Upper lobe of right lung (tissue), 1 donor: ENCODE measurements around the gene CUEDC1. TPM values are rescaled to one million over a fixed set of nuclear protein-coding genes. Genes with fewer than 3 reads are reported as not detected.
A peak's percentile ranks its signal among the peaks of the same experiment; 100 is the strongest.

Experiments used
- ATAC-seq: fragments of 200-7000 bp; cut with Tn5 transposase; one replicate; pipeline ENCODE4 v1.9.1; 2020; ENCODE audit warnings: mild to moderate bottlenecking, moderate library complexity
- DNase-seq: peaks from one replicate; pipeline ENCODE4 v3.0.0-alpha.2; 2020
- H3K27ac ChIP-seq: fragments of 200-600 bp; one replicate; pipeline ENCODE4 v1.8.0; 2022
- H3K27me3 ChIP-seq: fragments of 200-600 bp; one replicate; pipeline ENCODE4 v1.8.0; 2022; ENCODE audit warnings: mild to moderate bottlenecking
- H3K36me3 ChIP-seq: fragments of 200-600 bp; one replicate; pipeline ENCODE4 v1.8.0; 2022
- H3K4me1 ChIP-seq: fragments of 200-600 bp; one replicate; pipeline ENCODE4 v1.8.0; 2022
- H3K4me3 ChIP-seq: fragments of 200-600 bp; one replicate; pipeline ENCODE4 v1.8.0; 2022; ENCODE audit warnings: mild to moderate bottlenecking
- H3K9me3 ChIP-seq: fragments of 200-600 bp; one replicate; pipeline ENCODE4 v1.8.0; 2022
- intact Hi-C: fragments of 100-400 bp; cut with DNase I; formaldehyde crosslinking; loops from one replicate; pipeline ENCODE4 v1.11.0; 2022
- total RNA-seq: library from RNA; stranded (reverse); fragmentation: NEBNext Ultra II Directional; extraction: Animal tissue kit (Norgen Biotek cat#: 25700); gene quantifications from one replicate; pipeline ENCODE4 v1.2.1, GENCODE V29; 2021
- TF ChIP-seq, protein P1 (sequence below): fragments of 200-600 bp; IDR thresholded peaks from one replicate; pipeline ENCODE4 v1.8.0; 2022; ENCODE audit warnings: antibody characterized with exemption
- donor health status: DM: no; HTN: yes; CAD: no; lungs with severe emphysema.

CUEDC1 gene
- total RNA-seq, 1 donor from 2014 or later, result 41.9 TPM

DNA sequence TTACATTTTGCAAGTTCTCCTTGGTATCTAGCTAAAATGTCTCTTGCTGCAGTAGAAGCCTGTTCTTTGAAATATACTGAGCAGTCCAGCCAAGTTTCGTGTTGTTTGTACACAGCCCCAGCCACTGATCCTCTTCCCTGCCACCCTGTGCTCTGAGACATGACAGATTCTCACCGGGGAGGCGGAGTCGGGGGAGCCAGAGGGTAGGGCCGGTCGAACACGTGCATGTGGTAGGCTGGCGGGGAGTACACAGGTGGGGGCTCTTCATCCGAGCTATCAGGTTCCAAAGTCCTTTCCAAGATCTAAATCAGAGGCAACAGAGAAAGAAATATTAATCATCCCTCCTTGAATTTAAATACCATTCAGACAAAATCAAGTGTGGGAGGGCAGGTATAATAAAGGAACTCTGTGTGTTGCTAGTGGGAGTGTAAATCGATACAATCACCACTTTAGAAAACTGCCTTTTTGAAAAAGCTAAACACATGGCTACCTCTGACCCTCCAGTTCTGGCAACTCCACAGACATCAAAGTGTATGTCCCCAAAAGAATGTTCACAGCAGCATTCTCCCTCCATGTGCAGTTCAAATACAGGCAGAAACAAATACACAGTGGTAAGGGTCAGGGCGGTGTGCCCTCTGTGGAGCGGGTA is 75.7 kb downstream of the CUEDC1 start:
- Histone ChIP-seq H3K27ac (no peak overlapping the region), H3K9me3 (no peaks in the 10 kb centered on the region), H3K27me3 (no peaks in the 10 kb centered on the region), H3K4me1 (peaks cover 25% of the 10 kb centered on the region), H3K36me3 (peaks cover 18% of the 10 kb centered on the region), H3K4me3 (no peak overlapping the region)
- TF ChIP-seq, protein P1, sequence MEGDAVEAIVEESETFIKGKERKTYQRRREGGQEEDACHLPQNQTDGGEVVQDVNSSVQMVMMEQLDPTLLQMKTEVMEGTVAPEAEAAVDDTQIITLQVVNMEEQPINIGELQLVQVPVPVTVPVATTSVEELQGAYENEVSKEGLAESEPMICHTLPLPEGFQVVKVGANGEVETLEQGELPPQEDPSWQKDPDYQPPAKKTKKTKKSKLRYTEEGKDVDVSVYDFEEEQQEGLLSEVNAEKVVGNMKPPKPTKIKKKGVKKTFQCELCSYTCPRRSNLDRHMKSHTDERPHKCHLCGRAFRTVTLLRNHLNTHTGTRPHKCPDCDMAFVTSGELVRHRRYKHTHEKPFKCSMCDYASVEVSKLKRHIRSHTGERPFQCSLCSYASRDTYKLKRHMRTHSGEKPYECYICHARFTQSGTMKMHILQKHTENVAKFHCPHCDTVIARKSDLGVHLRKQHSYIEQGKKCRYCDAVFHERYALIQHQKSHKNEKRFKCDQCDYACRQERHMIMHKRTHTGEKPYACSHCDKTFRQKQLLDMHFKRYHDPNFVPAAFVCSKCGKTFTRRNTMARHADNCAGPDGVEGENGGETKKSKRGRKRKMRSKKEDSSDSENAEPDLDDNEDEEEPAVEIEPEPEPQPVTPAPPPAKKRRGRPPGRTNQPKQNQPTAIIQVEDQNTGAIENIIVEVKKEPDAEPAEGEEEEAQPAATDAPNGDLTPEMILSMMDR, result no peak
- intact Hi-C loops, result no loop called here
- DNase-seq, result no peak
- no peak for ATAC-seq

DNA sequence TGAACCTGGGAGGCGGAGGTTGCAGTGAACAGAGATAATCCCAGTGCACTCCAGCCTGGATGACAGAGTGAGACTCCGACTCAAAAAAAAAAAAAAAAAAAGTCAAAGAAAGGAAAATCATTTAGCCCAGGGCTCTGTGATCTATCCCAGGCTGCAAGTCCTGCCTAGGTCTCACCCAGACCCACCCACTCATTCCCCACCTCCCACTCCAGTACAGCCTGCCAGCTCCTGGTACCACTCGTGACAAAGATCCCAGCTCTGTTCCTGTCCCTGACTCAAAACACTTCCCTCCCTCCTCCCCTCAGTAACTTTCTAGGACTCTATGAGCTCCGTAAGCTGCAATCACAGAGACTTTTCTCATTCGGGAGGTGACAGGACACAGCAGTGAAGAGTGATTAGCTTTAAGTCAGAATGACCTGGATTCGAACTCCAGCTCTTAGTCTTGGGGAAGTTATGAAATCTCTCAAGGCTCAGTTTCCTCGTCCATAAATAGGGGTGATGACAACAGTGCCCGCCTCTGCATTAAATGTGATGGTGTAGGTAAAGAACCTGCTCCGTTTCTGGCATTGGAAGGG is 77.3 kb downstream of the CUEDC1 start:
- no peaks in the 10 kb centered on the region for H3K27me3 ChIP-seq
- ATAC-seq, result no peak
- intact Hi-C loops, result no loop called here
- H3K27ac ChIP-seq, result no peak overlapping the region
- peaks cover 22% of the 10 kb centered on the region for H3K36me3 ChIP-seq
- H3K4me3 ChIP-seq, result no peak overlapping the region
- DNase-seq, result no peak
- TF ChIP-seq, protein P1, result no peak
- peaks cover 42% of the 10 kb centered on the region for H3K4me1 ChIP-seq
- no peaks in the 10 kb centered on the region for H3K9me3 ChIP-seq

DNA sequence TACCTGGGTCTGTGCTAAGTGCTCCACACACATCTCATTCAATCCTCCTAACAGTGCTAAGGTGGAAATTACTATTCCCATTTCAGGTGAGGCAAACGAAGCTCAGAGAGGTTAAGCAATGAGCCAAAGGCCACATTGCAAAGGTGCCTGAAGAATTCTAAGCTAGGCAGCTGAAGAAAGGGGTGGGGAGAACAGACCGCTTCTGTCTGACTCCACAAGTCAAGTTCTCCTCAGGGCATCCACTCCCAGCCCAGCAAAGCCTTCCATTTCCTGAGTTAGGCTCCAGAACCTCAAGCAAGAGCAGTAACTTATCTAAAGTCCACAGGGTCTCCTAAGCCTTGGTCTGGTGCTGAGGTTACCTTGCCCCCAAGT is 78.4 kb downstream of the CUEDC1 start:
- H3K27me3 ChIP-seq, result no peaks in the 10 kb centered on the region
- H3K4me1 ChIP-seq, result peaks cover 43% of the 10 kb centered on the region
- peaks cover 26% of the 10 kb centered on the region for H3K36me3 ChIP-seq
- intact Hi-C loops, result no loop called here
- no peak overlapping the region for H3K4me3 ChIP-seq
- TF ChIP-seq, protein P1, result no peak
- DNase-seq (no peak), ATAC-seq (no peak)
- H3K27ac ChIP-seq, result no peak overlapping the region
- H3K9me3 ChIP-seq, result no peaks in the 10 kb centered on the region

DNA sequence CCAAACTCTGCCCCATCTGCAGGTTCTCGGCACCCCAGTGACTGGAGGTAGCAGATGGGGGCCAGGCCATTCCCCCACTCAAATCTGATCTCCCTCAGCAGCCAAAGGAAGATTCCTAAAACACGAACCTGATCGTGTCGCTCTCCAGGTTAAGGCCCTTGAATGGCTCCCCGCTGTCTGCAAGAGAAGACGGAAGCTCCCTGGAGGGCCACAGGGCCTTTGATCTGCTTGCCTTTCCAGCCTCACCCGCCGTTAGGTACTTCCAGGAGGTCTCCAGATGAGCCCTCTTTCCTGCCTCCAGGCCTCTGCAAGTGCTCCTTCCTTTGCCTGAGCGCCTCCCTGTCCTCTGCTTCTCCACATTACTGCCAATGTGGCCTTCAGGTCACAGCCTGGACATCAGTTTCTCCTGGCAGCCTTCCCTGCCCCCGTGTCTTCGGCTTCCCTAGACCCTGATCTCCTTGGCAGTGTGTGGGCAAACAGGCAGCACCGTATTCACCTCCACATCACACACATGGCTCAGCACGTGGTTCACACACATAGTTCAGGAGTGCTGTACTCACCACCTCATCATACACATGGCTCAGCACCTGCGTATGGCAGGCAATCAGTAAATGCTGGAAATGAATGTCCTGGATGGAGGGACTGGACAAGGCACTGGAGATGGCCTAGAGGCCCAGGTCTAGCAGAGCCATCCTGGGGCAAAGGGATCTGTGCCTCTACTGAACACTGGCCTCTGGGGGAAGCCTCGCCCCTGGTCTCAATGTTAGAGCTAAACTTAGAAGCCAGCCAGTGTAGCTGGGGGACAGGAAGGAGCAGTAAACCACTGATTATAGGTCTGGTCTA is 79.0 kb downstream of the CUEDC1 start:
- ATAC-seq (no peak), DNase-seq (no peak)
- peaks cover 28% of the 10 kb centered on the region for H3K36me3 ChIP-seq
- TF ChIP-seq, protein P1, result no peak
- no peak overlapping the region for H3K4me3 ChIP-seq
- intact Hi-C loops, result no loop called here
- H3K27me3 ChIP-seq, result no peaks in the 10 kb centered on the region
- no peak overlapping the region for H3K27ac ChIP-seq
- H3K4me1 ChIP-seq, result peaks cover 39% of the 10 kb centered on the region
- no peaks in the 10 kb centered on the region for H3K9me3 ChIP-seq

DNA sequence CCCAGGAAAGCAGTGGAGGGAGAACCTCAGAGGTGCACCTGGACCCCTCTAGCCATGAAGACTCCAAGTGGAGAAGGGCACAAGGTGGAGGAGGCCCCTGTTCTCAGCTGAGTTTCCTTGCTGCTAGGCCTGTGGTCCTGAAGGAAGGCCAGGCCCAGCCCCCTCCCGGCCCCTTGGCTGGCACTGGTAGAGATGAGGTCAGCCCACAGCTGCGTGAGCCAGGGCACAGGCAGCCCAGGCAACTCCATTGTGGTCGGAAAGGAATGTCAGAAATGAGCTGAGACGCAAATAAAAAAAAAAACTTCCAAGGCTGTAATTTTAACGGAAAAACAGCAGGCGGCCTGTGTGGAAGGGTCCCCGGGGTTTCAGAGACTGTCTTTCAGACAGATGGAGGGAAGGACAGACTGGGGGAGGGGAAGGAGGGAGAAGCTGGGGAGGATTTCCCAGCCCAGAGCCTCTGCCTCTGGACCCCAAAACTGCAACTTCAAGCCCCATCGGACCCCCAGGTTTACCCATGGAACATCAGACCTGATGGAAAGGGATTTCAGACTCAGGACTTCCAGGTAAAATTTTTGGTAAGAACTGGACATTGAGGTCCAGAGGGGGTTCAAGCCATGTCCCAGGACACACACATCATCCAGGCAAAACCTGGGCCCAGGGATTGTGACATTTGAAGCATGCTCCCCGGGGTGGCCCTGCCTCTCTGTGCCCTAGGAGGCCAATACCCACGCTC is 79.8 kb downstream of the CUEDC1 start:
- DNase-seq (peak; percentile 82), ATAC-seq (peak; percentile 89)
- intact Hi-C loops, result no loop called here
- H3K4me1 ChIP-seq, result peaks cover 39% of the 10 kb centered on the region
- no peaks in the 10 kb centered on the region for H3K9me3 ChIP-seq
- TF ChIP-seq, protein P1, result peak; percentile 54
- H3K27me3 ChIP-seq, result no peaks in the 10 kb centered on the region
- peak overlapping the region; percentile 80 for H3K27ac ChIP-seq
- peaks cover 33% of the 10 kb centered on the region for H3K36me3 ChIP-seq
- H3K4me3 ChIP-seq, result no peak overlapping the region
